Activated CD4-positive, alpha-beta T cell treated with anti-CD3 and anti-CD28 coated beads, Interleukin-2, amount 50 U/mL, for 1 hour (primary cell): Measurements from ENCODE around the gene SEMA6A.

ENCODE experiments used
- DNase-seq: peaks from one replicate; pipeline ENCODE4 v3.0.0-alpha.2; 2020

Gene SEMA6A

GRCh38 chr5:116522356-116523136, 52.1 kb downstream of the SEMA6A start:
- DNase-seq, result no peak

GRCh38 chr5:116521173-116521872, 53.3 kb downstream of the SEMA6A start:
- no peak for DNase-seq

- no peak for DNase-seq
Observed at GRCh38 chr5:116520771-116521170, 53.9 kb downstream of the SEMA6A start.

GRCh38 chr5:116518423-116518822, 56.2 kb downstream of the SEMA6A start:
- DNase-seq, result no peak

GRCh38 chr5:116517488-116517887, 57.1 kb downstream of the SEMA6A start:
- DNase-seq, result no peak

GRCh38 chr5:116516021-116516420, 58.6 kb downstream of the SEMA6A start:
- no peak for DNase-seq

- no peak for DNase-seq
Observed at GRCh38 chr5:116514421-116514970, 60.1 kb downstream of the SEMA6A start.

GRCh38 chr5:116510517-116510916, 64.1 kb downstream of the SEMA6A start:
- DNase-seq, result no peak

- no peak for DNase-seq
Observed at GRCh38 chr5:116509483-116510244, 65.0 kb downstream of the SEMA6A start.

GRCh38 chr5:116508835-116509234, 65.8 kb downstream of the SEMA6A start:
- no peak for DNase-seq

GRCh38 chr5:116507941-116508655, 66.5 kb downstream of the SEMA6A start:
- no peak for DNase-seq

GRCh38 chr5:116507051-116507537, 67.5 kb downstream of the SEMA6A start:
- DNase-seq, result no peak

GRCh38 chr5:116506488-116506887, 68.1 kb downstream of the SEMA6A start:
- DNase-seq, result no peak

GRCh38 chr5:116504593-116505166, 69.9 kb downstream of the SEMA6A start:
- DNase-seq, result no peak

GRCh38 chr5:116502616-116503015, 72.0 kb downstream of the SEMA6A start:
- no peak for DNase-seq

GRCh38 chr5:116502138-116502537, 72.5 kb downstream of the SEMA6A start:
- DNase-seq, result no peak

GRCh38 chr5:116498503-116499048, 76.0 kb downstream of the SEMA6A start:
- DNase-seq, result no peak

GRCh38 chr5:116497631-116498030, 77.0 kb downstream of the SEMA6A start:
- DNase-seq, result no peak

GRCh38 chr5:116495786-116496357, 78.8 kb downstream of the SEMA6A start:
- DNase-seq, result no peak

- DNase-seq, result no peak
Observed at GRCh38 chr5:116494784-116495450, 79.7 kb downstream of the SEMA6A start.

- no peak for DNase-seq
Observed at GRCh38 chr5:116492776-116493175, 81.8 kb downstream of the SEMA6A start.
